ELR (cell line): Measurements from ENCODE around the gene RIPPLY1.

Experiments used
- DNase-seq: peaks from one replicate; pipeline ENCODE4 v3.0.0-alpha.2; 2015; ENCODE audit warnings: low read depth

RIPPLY1 gene, protein sequence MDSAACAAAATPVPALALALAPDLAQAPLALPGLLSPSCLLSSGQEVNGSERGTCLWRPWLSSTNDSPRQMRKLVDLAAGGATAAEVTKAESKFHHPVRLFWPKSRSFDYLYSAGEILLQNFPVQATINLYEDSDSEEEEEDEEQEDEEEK

DNA sequence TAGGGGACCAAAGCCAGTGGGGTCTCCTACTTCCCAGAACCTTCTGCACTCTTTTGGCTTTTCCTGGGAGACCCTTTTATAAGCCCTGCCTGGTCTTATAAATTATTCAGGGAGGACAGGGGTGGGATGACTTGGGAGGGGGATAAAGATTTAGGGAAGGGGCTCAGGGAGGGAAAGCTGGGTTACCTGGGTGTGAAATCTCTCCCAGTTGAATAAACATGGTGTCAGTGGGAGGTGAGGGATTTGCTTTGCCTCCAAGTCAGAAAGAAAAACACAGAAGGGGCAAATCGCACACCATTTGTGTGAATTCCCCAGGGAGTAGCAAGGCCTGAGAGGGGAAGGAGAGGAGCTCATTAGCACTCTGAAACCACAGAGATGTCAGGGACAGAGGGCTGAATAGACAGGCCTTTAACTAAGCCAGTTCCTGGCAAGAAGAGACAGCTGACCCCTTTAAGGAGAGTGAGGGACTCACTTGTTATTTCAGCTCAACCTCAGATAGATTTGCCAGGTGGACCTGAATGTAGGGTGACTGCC lies at the start of gene RIPPLY1:
Gene RIPPLY1 (minus strand): TSS at position 51 of the 534 bp plus-strand sequence. CDS start 54 bp downstream, outside the sequence.
- DNase-seq, result no peak

DNA sequence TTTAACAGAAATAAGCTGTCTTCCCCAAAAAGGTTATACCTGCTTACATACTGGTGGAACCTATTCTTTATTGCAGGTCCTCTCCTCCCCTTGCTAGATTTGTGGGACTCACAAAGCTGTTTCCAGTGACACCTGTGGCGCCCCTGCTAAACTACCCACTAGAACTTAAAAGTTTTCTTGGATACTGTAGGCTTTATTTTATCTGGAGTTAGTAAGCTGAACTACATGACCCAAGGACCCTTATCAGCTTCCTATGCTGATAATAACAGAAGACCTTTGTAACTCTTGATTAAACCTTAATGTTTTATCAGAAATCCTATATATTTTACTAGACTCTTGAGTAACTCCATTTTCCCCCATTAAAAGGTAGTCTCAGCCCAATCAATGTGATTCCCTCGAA lies 49.4 kb upstream of the RIPPLY1 start:
- DNase-seq, result no peak

DNA sequence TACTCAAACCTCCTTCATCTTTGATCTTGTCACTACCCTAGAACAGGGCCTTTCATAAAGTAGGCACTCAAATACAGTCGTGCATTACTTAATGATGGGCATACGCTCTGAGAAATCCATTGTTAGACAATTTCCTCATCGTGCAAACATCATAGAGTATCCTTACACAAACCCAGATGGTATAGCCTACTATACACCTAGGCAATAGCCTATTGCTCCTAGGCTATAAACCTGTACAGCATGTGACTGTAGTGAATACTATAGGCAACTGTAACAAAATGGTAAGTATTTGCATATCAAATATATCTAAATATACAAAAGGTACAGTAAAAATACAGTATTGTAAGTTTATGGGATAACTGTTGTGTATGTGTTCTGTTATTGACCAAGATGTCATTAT lies 48.9 kb upstream of the RIPPLY1 start:
- no peak for DNase-seq

DNA sequence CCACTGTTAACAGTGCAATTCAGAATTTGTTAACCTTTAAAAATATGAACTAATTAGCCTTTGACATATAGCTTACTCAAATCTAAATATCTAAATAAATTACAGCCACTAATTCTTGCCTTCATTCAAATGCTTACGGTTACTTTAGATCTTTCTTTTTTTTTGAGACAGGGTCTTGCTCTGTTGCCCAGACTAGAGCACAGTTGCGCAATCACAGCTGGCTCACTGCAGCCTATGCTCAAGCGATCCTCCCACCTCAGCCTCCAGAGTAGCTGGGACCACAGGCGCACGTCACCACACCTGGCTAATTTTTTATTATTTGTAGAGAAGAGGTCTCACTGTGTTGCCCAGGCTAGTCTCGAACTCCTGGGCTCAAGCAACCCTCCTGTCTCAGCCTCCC lies 48.1 kb upstream of the RIPPLY1 start:
- no peak for DNase-seq

DNA sequence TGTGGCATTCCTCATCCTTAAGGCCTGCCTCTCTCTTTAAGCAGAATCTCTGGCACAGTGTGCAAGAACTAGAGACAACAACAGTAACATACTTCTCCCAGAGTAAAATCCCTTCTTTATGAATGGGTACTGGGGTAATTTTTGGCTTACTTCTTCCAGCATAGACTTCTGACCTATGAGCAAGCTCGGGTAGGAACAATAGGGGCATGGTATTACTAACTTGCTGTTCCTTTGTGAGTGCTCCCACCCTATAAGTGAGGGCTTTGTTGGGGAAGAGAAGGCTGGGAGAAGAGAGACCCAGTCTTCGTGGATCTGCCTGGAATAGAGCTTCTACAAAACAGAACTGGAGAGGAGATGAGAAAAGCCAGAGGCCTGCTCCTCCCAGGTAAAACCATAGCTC lies 47.2 kb upstream of the RIPPLY1 start:
- no peak for DNase-seq

DNA sequence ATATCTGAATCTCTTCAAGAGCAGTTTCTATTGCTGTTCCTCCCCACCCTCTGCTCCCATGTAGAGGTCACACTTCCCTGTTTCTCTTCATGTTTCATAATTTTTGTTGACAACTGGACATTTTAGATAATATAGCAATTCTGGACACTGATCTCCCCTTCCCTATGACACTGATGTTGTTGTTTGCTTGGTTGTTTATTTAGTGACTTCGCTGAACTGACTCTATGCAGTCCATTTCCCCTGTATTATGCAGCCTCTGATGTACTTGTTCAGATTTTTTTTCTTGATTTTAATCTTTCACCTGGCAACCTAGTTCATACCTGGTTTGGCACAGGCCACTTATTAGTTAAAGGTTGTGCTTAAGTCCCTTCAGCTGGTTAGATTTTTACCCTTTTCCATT lies 46.2 kb upstream of the RIPPLY1 start:
- DNase-seq, result no peak

DNA sequence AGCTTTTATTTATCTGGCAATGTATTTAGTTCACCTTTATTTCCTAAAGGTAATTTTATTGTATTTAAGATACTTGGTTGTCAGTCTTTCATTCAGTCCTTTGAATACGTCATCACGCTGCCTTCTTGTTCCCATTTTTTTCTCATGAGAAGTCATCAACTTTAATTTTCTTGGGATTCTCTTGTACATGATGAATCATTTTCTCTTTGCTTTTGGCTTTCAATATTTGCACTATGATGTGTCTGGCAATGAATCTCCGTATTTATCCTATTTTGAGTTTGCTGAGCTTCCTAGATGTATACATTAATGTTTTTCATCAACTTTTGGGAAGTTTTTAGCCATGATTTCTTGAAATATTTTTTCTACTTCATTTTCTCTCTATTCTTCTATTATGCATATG lies 45.5 kb upstream of the RIPPLY1 start:
- DNase-seq, result no peak

DNA sequence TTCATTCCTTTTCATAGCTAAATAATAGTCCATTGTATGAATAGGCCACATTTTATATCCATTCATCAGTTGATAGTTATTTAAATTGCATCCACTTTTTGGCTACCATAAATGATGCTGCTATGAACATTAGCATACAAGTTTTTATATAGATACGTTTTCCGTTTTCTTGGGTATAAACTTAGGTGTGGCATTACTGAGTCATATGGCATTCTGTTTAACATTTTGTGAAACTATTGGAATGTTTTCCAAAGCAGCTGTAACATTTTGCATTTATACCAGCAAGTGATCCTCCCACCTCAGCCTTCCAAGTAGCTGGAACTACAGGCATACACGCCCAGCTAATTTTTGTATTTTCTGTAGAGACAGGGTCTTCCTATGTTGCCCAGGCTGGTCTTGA lies 43.3 kb upstream of the RIPPLY1 start:
- DNase-seq, result no peak

DNA sequence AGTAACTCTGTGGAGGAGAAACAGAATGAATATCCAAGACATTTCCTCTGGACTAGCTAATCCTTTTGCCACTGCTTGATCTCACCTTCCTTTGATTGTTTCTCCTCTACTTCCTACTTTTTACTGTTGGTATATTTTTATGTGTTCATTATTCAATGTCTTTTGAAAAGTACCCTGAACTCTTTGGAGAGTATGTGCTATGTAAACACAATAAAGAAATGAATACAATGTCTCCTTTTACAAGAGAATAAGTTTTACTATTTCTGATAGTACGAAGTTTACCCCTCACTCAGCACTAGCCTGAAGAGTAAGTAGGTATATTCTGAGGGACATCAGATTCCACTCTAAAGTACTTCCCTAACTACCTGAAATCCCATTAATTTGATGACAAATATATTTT lies 36.9 kb upstream of the RIPPLY1 start:
- DNase-seq, result no peak

DNA sequence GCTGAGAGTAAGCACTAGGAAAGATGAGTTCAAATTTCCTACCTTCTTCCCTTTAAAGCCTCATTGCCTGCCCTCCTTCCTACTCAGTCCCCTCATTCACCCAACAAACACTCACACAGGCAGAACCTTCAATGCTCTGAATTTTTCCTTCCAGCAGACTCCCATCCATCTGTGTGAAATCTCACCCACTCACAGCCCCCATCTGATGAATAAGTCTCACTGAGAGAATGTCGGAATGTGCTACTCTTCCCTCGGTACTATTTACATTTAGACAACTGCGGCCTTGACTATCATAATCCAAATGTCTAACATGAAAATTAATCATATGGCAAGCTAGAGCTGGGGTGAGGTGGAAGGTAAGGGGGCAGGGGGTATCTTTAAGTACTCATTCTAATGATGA lies 36.4 kb upstream of the RIPPLY1 start:
- DNase-seq, result no peak

DNA sequence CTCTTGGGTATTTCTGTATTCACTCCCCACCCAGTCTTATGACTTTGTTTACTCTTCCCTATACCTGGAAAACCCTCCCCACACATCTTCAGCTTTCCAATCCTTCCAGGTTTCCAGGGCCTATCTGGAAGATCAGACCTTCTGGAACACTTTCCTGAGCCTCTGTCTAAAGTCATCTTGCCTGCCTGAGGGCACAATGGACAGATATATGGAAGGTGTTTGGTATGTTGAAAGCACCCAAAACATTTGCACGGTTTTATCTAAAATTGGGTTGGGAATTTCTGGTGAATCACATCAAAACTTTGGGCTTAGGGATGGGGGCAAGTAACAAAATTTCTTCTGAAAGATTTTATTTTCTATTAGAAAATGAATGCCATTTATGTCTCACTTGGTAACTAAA lies 33.1 kb upstream of the RIPPLY1 start:
- DNase-seq, result no peak

DNA sequence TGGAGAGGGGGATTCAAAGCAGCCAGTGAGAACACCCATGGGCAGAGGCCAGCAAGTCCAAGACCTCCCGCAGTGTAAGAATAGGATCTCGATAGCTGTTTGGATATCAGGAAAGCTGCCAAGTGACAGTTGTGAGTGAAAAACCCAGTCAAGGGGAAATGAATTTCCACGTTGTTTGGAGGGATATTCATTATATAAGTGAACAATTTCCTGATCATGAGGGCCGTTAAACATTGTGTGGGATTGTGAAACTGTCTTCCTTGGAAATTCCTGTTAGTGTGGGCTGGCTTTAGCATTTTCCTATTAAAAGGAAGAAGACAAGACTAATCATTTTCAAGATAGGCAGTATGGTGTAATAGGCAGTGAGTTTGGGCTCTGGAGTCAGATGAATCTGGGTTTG lies 32.0 kb upstream of the RIPPLY1 start:
- no peak for DNase-seq

DNA sequence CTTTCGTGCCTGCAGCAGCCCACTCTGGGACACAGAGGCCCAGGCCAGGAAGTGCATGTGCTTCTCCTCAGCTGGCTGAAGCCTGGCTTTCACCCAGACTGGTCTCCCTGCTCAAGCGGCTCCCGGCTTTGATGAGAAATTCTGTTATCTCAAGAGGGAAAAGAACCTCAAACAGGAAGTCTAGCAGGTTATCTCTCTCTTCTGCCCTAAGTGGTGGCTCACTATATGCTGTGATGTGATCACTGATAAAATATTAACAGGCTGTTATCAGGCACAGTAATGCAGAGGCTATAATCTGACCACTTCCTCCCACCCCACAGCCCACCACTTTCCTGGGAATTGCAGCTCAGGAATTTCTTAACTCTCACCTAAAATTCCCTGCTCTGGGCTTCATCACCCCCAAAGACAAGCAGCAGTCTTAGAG lies 30.4 kb upstream of the RIPPLY1 start:
- no peak for DNase-seq

DNA sequence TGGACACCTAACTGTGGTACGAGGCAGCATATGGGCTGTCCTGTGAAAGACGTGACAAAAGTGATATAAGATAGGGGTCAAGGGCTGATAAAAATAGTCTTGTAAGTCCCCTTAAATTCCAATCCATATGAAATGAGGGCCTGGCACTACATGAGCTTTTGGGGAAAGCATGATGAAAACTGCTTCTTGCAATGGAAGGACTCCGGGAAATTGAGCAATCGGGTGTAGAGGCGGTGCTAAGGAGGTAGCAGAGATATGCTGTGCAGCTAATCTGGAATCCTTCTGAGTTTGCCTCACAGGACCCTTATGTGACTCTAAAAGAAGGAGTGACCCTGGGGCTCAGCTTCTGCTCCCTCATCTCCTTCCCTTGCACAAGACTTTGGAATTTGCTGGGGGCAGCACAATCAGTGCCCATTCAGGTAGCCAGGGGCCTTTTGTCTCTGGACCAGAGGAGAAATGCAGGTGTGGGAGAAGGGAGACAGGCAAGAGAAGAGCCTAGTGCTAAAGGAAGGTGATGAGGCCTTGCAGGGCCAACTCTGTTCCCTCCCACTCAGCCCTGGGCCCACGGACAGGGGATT lies 29.9 kb upstream of the RIPPLY1 start:
- DNase-seq, result no peak

DNA sequence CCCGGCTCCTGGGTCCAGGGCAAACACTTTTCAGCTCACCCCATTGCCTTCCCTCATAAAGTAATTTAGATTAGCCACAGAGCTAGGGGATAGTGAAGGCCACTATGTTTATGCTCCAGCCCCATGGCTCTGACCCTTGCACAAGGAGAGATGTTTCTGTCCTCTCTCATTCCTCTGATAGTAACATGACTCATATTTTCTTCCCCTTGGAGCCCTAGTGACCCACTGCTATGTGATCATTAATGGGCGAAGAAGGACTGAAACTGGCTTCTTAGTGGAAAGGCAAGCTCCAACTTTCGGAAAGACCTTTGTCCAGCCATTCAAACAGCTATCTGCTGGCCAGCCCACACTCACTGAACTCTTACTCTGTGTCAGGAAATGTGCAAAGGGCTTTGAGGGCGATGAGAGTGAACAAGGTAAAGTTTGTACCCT lies 29.4 kb upstream of the RIPPLY1 start:
- peak; percentile 56 for DNase-seq

DNA sequence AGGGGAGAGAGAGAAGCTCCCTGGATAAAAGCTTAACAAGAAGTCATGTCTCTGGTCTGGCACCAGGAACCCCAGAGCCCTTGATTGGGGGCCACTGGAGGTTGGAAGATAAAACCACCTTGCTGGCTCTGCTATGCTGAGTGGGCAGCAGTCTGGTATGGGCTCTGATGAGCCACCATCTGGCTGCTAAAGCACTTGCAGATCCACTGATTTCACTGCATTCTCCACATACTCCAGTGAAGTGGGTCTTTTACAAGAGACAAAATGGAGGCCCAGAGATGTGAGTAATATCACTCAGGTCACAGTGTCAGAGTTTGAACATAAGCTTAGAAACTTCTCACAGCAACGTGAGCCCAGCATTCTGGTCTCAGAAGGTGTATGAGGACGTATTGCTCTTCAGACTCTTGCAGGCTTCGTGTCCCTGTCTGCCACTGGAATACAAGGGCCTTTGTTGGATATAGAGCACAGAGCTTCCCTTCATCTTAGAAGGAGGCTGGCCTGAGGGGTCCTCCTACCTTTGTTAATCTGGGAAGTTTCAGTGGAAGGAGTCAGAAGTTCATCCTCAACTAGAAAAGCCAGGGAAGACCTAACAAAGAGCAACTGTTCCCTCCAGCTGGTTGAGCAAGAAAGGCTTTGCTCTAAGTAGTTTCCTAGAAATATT lies 28.8 kb upstream of the RIPPLY1 start:
- DNase-seq, result peak; percentile 13

DNA sequence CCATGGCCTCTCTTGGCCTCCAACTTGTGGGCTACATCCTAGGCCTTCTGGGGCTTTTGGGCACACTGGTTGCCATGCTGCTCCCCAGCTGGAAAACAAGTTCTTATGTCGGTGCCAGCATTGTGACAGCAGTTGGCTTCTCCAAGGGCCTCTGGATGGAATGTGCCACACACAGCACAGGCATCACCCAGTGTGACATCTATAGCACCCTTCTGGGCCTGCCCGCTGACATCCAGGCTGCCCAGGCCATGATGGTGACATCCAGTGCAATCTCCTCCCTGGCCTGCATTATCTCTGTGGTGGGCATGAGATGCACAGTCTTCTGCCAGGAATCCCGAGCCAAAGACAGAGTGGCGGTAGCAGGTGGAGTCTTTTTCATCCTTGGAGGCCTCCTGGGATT lies 25.1 kb upstream of the RIPPLY1 start:
- DNase-seq, result no peak

DNA sequence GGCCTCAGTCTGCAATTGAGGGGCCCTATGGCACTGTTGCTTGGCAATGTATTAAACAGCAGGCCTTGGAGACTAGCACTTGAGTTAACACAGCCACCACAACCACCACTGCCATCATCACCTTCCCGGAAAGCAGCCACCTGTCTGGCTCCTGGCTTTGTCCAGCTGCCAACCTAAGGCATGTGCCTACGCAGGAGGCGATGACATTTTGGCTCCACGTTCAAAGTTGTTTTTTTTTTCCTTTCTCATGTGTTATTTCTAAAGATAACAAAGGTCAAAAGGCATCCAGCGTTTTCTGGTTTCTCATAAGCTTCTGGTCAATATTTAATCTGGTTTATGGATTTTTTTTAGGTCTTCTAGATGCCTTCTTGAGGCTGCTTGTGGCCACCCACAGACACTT lies 24.6 kb upstream of the RIPPLY1 start:
- DNase-seq, result no peak

DNA sequence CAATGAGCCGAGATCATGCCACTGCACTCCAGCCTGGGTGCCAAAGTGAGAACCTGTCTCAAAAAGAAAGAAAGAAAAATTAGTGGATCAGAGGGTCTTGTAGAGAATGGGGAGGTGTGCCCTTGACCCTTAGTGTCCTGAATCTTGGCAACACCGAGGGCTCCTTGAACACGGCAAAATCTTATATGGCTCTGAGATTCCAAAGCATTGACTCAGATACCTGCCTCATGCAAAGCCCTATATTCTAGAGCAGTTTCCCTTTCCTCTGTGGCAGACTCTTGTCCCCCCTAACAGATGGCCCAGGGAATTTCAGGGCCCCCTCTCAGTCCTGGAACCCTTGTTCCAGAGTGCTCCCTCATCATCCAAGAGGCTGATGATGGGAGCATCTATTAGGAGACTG lies 23.9 kb upstream of the RIPPLY1 start:
- no peak for DNase-seq

DNA sequence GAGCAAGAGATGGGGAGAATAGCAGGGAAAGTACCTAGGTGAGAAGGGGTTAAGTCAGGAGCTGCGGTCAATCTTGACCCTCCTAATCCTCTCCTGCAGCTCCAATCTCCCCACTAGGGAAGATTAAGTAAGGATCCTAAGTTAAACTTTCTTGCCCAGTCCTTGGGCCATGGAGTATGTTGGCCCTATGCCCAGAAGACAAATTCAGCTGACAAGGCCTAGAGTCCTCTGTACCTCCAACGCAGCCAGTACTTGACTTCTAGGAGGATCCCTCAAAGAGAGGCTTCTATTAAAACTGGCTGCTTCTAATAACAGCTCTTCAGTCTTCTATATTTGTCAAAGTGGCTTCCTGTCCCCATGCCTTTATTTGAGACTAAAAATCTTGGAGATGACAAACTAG lies 18.5 kb upstream of the RIPPLY1 start:
- DNase-seq, result no peak

DNA sequence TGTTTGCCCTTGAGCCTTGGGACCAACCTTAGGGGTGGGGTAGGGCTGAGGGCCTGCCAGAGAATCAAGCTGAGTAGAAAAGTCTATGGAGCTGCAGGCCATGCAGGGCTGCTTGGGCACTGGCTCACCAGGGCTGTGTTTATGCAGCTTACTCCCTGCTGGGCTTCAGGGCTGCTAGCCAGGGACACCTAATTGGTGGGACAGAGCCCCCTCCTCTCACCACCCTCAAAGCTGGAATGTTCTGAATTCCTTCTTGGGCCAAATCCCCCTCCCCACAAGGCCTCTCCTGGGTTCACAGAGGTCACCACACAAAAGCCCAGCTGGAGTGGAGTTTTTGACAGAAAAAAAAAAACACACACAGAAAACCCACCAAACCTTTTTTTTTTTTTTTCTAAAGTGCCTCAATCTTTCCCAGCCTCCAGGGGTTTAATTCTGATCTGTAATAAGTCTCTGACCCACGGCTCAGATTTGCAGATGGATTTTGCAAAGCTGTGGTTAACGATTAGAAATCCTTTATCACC lies 16.9 kb upstream of the RIPPLY1 start, which contains the start of gene CLDN2:
Gene CLDN2 (plus strand): TSS at position 471 of the 521 bp plus-strand sequence. CDS start 7,827 bp downstream, outside the sequence.
- DNase-seq, result no peak

DNA sequence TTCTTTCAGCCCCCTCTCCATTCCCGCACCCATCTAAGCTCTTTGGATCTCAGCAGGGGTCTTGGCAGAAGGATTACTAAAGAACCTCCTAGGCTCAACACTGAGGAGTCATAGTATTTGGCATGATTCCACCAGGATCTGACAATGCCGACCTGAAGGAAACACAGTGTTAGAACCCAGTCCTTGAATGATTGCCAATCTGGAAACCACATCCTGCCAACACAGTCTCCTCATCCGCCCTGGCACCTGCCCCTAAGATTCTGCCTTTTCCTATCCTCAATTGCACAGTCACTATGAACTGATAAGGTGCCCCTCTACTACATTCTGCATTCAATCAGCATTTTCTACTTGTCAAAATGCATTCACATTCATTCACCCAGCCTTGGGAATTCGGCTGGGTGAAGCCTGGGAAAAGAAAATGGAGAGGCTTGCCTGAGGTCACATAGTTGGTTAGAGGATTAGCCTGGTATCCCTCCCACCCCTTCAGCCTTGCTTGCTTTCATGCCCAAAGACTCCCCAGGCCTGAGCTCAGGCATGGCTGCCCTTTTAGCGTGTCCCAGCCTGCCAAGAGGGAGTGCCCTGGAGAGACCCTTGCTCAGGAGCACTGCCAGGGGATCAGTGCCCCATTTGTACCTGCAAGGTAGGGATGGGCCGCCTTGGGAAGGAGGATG lies 14.8 kb upstream of the RIPPLY1 start:
- peak; percentile 86 for DNase-seq

DNA sequence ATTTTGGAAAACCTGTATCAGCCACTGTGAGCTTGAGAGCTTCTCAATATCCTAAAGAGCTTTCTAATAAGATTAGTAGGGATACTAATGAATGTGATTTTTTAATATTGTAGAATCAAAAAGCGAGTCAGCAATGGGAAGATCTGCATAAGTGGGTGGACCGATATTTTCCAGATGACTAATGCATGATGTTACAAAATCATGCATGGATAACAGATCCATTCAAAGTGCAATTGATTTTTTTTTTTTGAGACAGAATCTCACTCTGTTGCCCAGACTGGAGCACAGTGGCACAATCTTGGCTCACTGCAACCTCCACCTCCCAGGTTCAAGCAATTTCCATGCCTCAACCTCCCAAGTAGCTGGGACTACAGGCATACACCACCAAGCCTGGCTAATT lies 9.7 kb upstream of the RIPPLY1 start:
- peak; percentile 56 for DNase-seq
